ENCODE results near the gene PTGDR2.

Gene PTGDR2

DNA sequence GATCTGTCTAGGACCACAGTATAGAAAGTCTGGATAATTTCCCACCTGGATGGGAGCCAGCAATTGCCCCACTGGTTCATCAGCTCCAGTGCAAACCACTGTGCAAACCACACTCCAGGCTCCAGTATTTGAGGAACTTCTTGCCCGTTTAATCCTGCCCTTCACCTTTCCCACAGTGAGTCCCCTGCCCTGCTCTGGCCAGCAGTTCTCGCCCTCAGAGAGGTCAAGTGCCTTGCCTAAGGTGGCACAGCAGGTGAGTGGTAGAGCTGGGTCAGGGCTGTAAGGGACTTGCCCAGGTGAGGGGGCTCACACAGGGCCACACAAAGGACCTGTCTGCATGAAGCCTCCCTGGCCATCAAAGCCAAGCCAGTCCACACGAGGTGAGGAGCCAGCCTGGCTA is 46.5 kb downstream of the PTGDR2 start:
- no peak for DNase-seq

- DNase-seq = no peak
Measured at GRCh38 chr11:60803273-60803936, 52.3 kb downstream of the PTGDR2 start.

DNA sequence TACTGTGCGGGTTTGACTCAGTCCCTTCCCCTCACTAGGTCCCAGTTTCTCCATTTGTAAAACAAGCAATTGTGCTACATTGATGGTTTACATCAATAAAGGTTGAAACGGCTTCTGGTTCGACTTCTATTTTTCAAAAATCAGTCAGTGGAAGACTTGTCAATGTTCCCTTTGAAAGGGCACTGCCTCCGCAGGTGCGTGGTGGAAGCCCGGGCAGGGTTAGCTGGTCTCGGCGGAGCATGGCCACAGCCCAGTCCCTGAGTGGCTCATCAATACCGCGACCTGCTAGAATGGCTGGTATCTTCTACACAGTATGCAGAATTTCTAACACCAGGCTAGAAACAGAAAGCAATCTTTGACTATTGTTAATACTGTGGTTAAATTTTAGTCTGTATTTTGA is 54.6 kb downstream of the PTGDR2 start:
- DNase-seq = no peak

All from NCI-H2107 (cell line).